Bronchial epithelial cell (primary cell): ENCODE results near the gene NXNL2. TPM values are rescaled to one million over a fixed set of nuclear protein-coding genes. Genes with fewer than 3 reads are reported as not detected.

Experiments
- DNase-seq: peaks from one replicate; pipeline ENCODE4 v3.0.0-alpha.2; 2010; ENCODE audit warnings: low read depth
- FAIRE-seq: peaks from 2 replicates; lab custom pipeline; 2011; peaks lifted over from hg19 to GRCh38; lab: Jason Lieb, UNC
- H3K27me3 ChIP-seq: 2 replicates; pipeline ENCODE4 v1.5.1; 2011; ENCODE audit warnings: low read length; ENCODE audit not compliant: control insufficient read depth, insufficient read depth
- H3K36me3 ChIP-seq: 2 replicates; pipeline ENCODE4 v1.5.1; 2011; ENCODE audit warnings: low read length; ENCODE audit not compliant: control insufficient read depth, insufficient read depth
- H3K4me3 ChIP-seq: 2 replicates; pipeline ENCODE4 v1.5.1; 2011; ENCODE audit warnings: mild to moderate bottlenecking, low read depth, low read length, control low read depth
- CTCF ChIP-seq: IDR thresholded peaks from 2 replicates; pipeline ENCODE4 v1.5.1; 2011; ENCODE audit warnings: mild to moderate bottlenecking, moderate library complexity, low read length, control low read depth, inconsistent platforms; ENCODE audit not compliant: insufficient read depth, severe bottlenecking
- total RNA-seq: library from RNA; depleted of rRNA; stranded (reverse); fragments of >200 nt; gene quantifications from 2 replicates; pipeline ENCODE4 v1.2.1, GENCODE V29; 2014

The NXNL2 gene
- total RNA-seq, 1 donor from 2014 or later: not detected

- Histone ChIP-seq H3K4me3 (no peak overlapping the region), H3K36me3 (no peaks in the 10 kb centered on the region), H3K27me3 (no peaks in the 10 kb centered on the region)
- DNase-seq (no peak), FAIRE-seq (no peak)
- no peak for TF ChIP-seq CTCF
Observed at GRCh38 chr9:88589656-88590055, 54.7 kb downstream of the NXNL2 start.

DNA sequence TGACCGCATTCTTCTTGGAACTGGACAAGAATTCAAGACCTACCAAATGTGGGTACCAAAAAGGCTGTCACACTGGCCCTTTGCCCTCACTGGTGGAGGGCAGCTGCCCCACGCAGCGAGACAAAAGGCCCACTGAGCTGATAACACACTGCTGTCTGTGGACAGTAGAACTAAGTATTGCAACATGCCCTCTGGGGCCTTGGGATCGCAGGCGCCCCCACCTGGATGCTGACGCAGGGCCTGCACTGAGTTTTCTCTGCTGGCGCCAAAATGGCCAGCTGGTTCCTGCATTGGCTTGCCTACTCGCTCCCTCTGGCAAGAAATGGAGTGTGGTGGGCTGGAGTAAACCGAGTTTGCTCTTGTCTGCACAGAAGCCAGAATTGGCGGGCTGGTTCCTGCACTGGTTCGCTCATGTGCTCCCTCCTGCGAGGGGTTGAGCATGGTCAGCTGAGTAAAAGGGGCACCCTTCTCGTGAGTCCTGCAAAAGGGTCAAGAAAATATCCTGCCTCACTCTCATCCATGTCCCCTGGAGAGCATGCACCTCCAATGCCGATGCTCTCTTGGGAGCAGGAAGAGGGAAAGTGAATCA, 55.7 kb downstream of the NXNL2 start:
- H3K4me3 ChIP-seq: no peak overlapping the region
- H3K27me3 ChIP-seq: no peaks in the 10 kb centered on the region
- FAIRE-seq: no peak
- DNase-seq: no peak
- H3K36me3 ChIP-seq: no peaks in the 10 kb centered on the region
- no peak for TF ChIP-seq CTCF

- DNase-seq: peak; percentile 30
Observed at GRCh38 chr9:88593537-88594185, 58.7 kb downstream of the NXNL2 start.

More at GRCh38 chr9:88593537-88594185, 58.7 kb downstream of the NXNL2 start:
- peak; percentile 56 for TF ChIP-seq CTCF
- H3K36me3 ChIP-seq: no peaks in the 10 kb centered on the region
- H3K4me3 ChIP-seq: no peak overlapping the region
- H3K27me3 ChIP-seq: no peaks in the 10 kb centered on the region
- FAIRE-seq: no peak

Other genes with a start within 250 kb of the NXNL2 start
- gene SPIN1, start 146.7 kb upstream of the NXNL2 start, total RNA-seq: 67.0 and 89.5 TPM in 2 replicates